ENCODE measurements around the gene CDK17.

DNA sequence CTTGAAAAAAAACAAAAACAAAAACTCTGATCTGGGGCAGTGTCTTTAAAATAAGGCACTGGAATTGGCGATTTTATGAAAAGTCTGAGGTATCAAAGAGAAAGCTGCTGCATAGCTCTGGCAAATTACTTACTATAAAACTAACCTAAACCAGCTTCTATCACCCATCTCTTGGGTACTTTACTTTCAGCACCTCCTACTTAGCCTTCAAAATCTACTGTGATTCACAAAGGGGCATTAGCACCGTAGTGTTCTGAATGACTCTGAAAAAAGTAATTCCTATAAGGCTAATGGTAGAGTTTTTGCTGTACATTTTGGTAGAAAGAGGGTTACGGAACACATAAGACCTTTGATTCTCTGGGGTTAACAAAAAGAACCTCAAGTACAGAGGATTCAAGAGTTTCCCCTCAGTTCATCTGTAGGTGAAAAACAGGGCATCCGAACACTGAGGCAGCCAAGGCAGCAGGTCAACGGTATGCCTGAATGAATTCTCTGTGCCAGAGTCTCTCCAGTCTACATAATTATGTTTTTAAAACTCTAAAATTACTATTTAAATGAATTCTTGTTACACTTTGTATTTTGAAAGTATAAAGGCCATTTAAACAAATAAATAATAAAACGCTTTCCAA lies 104.6 kb downstream of the CDK17 start:
- TF ChIP-seq, protein P1, sequence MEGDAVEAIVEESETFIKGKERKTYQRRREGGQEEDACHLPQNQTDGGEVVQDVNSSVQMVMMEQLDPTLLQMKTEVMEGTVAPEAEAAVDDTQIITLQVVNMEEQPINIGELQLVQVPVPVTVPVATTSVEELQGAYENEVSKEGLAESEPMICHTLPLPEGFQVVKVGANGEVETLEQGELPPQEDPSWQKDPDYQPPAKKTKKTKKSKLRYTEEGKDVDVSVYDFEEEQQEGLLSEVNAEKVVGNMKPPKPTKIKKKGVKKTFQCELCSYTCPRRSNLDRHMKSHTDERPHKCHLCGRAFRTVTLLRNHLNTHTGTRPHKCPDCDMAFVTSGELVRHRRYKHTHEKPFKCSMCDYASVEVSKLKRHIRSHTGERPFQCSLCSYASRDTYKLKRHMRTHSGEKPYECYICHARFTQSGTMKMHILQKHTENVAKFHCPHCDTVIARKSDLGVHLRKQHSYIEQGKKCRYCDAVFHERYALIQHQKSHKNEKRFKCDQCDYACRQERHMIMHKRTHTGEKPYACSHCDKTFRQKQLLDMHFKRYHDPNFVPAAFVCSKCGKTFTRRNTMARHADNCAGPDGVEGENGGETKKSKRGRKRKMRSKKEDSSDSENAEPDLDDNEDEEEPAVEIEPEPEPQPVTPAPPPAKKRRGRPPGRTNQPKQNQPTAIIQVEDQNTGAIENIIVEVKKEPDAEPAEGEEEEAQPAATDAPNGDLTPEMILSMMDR (IDR thresholded peaks at IDR 0.05 in 8 of 11, conservative IDR thresholded peaks at IDR 0.05 in 3 of 11), result no peak
- TF ChIP-seq POLR2A (IDR thresholded peaks at IDR 0.05), result no peak
